Fibroblast of mammary gland (primary cell): ENCODE results near the gene ZNF280B.
A peak's percentile ranks its signal among the peaks of the same experiment; 100 is the strongest.

ENCODE experiments used
- DNase-seq: peaks from one replicate; pipeline ENCODE4 v3.0.0-alpha.2; 2010; ENCODE audit warnings: low read depth
- H3K4me3 ChIP-seq: 2 replicates; pipeline ENCODE4 v1.5.1; 2011; ENCODE audit warnings: low read depth, mild to moderate bottlenecking, low read length, moderate library complexity; ENCODE audit not compliant: control insufficient read depth
- CTCF ChIP-seq: conservative IDR thresholded peaks from 2 replicates; pipeline ENCODE4 v1.5.1; 2011; ENCODE audit warnings: low read depth, low read length, inconsistent platforms; ENCODE audit not compliant: control insufficient read depth, insufficient read depth

The ZNF280B gene

GRCh38 chr22:22528780-22529179 lies 20.2 kb upstream of the ZNF280B start:
- H3K4me3 ChIP-seq, result no peak overlapping the region
- TF ChIP-seq CTCF, result no peak
- no peak for DNase-seq

GRCh38 chr22:22527312-22527711 lies 18.8 kb upstream of the ZNF280B start:
- peak; percentile 24 for DNase-seq
- no peak for TF ChIP-seq CTCF
- H3K4me3 ChIP-seq, result no peak overlapping the region

GRCh38 chr22:22526125-22526912 lies 17.8 kb upstream of the ZNF280B start:
- DNase-seq, result no peak
- H3K4me3 ChIP-seq, result no peak overlapping the region

GRCh38 chr22:22523494-22523893 lies 15.0 kb upstream of the ZNF280B start:
- TF ChIP-seq CTCF, result no peak
- H3K4me3 ChIP-seq, result no peak overlapping the region
- no peak for DNase-seq

More at GRCh38 chr22:22526125-22526912, 17.8 kb upstream of the ZNF280B start:
- no peak for TF ChIP-seq CTCF

- H3K4me3 ChIP-seq, result no peak overlapping the region
- no peak for DNase-seq
- TF ChIP-seq CTCF, result no peak
Observed at GRCh38 chr22:22521631-22522030, 13.1 kb upstream of the ZNF280B start.

GRCh38 chr22:22520667-22521602 lies 12.4 kb upstream of the ZNF280B start:
- TF ChIP-seq CTCF, result no peak
- no peak for DNase-seq

More at GRCh38 chr22:22520667-22521602, 12.4 kb upstream of the ZNF280B start:
- no peak overlapping the region for H3K4me3 ChIP-seq
